Muscle of arm (tissue), 14 donors: ENCODE measurements around the gene SLC22A2. TPM values are rescaled to one million over a fixed set of nuclear protein-coding genes. Genes with fewer than 3 reads are reported as not detected.
"Not testable (repeated sequence)": the region's sequence is repeated elsewhere in the genome, so short reads cannot be mapped to it uniquely, and the experiment has no call there.

Experiments
- DNase-seq: peaks from one replicate; pipeline ENCODE4 v3.0.0-alpha.2; 2013
- long read RNA-seq, 11 donors: transcript quantifications; one replicate each; lab custom pipeline, GENCODE V29; 2026
- polyA plus RNA-seq, 12 donors: library from polyadenylated mRNA; unstranded; fragments of 120-200 nt; gene quantifications; one replicate each; pipeline ENCODE4 v1.2.1, GENCODE V29; 2013; ENCODE audit not compliant: insufficient read length in 12 of 12

Gene SLC22A2
- polyA plus RNA-seq = under 1 TPM in 7 of 12 donors, not detected in 5; 0.15 to 0.44 (median 0.28) TPM
- long read RNA-seq, donor 1 = 0 reads
- long read RNA-seq, donor 2 = 0 reads
- long read RNA-seq, donor 3 = 0 reads
- long read RNA-seq, donor 4 = 0 reads
- long read RNA-seq, donor 5 = 0 reads
- long read RNA-seq, donor 6 = 0 reads
- long read RNA-seq, donor 7 = 0 reads
- long read RNA-seq, donor 8 = 0 reads
- long read RNA-seq, donor 9 = 0 reads
- long read RNA-seq, donor 10 = 0 reads
- long read RNA-seq, donor 11 = 0 reads

DNA sequence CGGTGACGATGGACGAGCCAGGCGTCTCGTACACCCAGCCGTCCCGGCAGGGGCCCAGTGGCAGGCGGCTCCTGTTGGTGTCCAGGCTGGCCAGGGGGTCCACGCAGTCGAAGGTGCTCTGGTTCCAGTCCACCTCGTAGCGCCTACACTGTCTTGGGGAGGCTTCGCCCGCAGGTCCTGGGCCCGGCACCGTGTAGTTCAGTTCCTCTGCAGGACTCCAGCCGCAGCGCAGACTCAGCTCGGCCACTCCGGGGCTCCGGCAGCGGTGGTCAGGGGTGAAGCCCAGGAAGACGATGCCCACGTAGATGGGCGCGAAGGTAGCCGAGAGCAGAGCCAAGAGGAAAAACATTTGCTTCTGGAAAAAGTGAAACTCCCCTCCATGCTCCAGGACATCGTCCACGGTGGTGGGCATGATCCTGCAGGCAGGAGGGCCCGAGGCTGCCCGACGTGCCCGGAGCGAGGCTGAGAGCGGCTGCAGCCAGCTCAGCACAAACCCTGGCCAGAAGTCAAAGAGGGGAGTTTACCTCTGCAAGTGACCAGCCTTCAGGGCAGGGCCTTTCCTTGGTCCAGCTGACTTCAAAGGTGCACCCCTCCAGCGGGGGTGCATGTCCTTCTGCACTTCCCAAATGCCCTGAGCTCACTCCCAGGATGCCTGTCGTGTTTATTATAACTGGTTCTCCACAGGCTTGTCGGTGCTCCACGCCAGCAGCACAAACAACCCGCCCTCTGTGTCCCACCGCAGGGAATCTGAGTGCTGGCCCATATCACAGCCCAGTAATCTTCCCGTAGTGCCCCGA is at the start of gene SLC22A2:
TSS of gene SLC22A2 (minus strand) at position 476 of the 797 bp plus-strand sequence. CDS start at position 412, 64 bp downstream.
- DNase-seq = no peak

DNA sequence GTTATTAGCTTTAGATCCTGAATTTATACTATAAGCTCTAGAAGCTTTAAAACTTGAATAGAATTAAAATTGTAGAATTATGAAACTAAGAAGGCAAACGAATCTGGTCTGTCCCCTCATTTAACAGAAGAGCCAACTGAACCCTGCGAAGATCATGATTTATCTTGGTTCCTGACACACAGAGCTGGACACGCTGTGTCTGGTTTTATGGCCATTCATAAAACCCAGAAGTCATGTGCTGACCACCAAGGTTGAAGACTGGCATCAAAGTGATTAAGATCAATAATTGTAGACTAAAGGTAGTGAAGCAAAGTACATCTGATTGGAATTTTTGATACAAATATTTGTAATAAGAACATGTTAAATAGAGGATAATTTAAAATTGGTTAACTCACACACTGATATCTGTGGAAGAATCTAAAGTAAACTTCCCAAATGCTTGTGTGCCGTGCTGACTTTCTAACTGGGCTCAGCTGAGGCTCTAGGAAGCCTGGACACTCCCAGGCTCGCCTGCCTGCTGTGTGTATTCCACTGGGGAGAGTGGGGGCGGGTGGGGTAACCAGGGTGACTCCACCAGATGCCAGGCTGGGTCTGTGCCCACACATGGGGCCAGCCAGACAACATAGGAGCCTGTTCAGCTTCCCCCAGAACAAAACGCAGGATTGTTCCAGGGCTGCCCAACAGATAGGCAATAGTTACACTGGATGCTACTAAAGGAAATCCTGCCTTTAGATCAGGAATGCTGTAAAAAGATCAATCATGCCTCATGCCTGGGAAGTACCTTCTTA is 47.5 kb upstream of the SLC22A2 start:
- no peak for DNase-seq

DNA sequence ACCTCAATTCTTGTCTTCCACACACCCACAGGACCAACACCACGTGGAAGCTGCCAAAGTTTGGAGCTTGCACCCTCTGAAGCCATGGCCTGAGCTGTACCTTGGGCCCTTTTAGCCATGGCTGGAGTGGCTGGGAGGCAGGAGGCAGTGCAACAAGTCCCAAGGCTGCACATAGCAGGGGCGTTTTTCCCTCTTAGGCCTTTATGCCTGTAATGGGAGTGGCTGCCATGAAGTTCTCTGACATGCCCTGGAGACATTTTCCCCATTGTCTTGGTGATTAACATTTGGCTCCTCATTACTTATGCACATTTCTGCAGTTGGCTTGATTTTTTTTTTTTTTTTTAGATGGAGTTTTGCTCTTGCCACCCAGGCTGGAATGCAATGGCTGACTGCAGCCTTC is 45.2 kb upstream of the SLC22A2 start:
- DNase-seq = no peak

DNA sequence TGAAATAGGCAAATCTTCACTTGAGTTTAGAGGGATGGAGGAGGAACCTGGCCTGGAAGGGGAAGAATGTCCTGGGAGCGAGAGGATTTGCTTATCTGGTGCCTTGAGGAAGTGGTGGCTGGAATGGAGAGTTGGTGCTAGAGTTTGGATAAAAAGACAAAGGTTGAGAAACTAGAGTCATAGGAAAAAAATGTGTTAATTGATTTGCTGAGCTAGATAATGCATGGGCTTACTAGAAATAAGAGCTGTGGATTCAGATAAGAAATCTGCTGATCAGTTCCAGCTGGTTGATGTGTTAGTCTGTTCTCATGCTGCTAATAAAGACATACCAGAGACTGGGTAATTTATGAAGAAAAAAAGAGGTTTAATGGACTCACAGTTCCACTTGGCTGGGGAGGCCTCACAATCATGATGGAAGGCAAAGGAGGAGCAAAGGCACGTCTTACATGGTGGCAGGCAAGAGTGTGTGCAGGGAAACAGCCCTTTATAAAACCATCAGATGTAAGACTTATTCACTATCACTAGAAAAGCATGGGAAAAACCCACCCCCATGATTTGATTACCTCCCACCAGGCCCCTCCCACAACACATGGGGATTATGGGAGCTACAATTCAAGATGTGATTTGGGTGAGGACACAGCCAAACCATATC is 43.9 kb upstream of the SLC22A2 start:
- not testable (repeated sequence) for DNase-seq

DNA sequence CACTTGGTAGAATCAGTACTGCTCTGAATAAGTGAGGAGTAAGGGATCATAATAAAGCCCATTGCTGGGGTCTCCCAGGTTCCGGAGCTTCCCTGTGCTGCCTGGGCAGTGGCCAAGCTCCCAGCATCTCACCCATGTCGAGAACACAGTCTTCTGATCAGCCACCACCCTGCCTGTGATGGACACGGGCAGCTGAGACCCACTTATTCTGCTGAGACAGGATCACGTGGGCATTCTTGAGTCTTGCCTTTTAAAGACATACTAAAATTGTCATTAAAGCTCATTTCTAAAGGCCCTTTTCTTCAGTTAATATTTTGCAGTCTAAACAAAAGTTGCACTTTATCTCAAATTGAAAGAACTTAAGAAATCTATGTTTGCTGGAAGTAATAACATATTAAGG is 42.7 kb upstream of the SLC22A2 start:
- no peak for DNase-seq

DNA sequence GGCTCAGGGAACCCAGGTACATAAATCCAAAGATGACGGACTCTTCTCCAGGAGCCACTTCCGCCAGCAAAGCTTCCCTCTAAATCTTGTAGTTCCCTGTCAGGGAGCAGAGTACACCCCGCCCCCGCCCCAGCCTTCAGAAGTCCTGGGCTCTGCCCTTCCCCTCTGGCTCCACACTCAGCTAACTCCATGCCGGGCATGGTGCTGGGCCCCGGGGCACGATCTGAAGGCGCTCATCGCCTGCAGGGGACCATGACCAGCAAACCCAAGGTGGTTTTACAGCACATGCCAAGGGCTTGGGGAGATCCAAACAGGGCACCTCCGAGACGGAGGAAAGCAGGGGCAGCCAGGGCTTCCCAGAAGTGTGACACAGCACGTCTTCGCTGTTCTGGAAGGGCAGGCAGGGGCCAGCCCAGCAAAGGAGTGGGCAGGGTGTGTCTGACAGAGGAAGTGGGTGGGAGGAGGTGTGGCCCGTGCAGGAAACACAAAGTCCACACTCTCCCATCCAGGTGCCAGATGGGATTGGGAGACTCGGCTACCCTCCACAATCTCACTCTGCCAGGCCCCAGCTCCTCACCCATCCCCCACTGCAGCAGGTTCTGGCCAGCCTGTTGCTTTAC is 41.6 kb upstream of the SLC22A2 start:
- DNase-seq = no peak

DNA sequence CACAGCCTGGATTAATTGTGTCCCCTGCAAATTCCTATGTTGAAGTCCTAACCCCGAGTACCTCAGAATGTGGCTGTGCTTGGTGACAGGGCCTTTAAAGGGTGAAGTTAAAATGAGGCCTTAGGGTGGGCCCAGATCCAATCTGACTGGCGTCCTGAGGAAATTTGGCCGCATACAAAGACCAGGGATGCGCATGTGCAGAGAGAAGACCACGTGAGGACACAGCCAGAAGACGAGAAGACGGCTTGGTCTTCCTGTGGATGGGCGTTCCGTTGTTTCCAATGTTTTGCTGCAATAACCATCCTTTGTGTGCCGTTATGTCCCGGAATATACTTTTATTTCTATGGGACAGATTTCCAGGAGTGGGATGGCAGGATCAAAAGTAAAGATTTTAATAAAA is 40.9 kb upstream of the SLC22A2 start:
- no peak for DNase-seq

DNA sequence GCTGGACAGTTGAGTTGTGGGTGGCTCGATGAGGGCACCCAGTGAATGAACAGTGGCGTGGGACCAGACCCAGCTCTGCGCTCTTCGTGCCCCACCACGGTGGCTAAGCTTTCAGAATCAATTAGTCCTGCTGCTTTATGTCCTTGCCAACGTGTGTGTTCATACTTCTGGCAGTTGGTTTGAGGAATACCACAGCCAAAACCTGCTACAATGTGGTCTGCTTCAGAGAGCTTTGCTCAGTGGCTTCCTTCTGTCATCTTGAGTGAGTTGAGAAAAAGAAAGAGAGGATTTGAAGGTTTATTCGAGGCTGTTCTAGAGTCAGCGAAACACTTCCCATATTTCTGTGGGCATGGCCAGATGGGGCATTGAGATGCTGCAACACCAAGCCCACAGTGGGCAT is 39.5 kb upstream of the SLC22A2 start:
- DNase-seq = no peak

DNA sequence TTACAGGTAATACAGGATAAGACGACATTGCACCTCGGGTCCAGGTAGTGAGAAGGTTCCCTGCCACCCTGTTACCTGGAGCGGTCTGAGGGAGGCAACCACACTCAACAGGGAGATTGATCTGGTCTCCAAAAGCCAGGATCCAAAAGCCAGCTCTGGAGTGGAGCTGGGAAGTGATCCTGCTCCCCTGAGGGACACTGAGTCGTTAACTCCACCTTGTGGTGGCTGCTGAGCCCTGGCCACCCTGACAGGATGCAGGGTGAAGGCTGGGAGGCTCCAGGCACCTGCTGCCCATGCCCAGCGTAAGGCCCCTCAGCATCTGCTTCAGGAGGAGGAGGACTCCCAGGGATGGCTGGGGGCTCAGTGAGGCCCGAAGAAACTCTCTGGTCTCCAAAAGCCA is 38.7 kb upstream of the SLC22A2 start:
- DNase-seq = no peak

DNA sequence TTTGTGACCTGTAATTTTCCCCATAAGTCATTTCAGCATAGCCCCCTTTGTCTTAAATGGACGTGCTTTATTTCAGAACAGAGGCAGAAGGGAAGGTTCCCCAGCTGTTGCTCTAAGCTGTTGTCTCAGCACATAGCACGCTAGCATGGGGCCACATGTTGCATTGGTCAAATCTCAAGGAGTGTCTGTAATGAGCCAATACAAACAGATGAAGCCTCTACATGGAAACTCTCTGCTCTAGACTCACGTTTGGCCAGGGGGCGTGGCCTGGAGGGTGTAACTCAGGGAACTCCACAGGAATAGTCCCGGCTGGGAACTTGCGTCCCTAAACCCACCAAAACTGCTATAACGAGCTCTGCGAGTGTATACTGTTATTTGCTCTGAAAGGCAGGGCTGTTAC is 35.2 kb upstream of the SLC22A2 start:
- no peak for DNase-seq

DNA sequence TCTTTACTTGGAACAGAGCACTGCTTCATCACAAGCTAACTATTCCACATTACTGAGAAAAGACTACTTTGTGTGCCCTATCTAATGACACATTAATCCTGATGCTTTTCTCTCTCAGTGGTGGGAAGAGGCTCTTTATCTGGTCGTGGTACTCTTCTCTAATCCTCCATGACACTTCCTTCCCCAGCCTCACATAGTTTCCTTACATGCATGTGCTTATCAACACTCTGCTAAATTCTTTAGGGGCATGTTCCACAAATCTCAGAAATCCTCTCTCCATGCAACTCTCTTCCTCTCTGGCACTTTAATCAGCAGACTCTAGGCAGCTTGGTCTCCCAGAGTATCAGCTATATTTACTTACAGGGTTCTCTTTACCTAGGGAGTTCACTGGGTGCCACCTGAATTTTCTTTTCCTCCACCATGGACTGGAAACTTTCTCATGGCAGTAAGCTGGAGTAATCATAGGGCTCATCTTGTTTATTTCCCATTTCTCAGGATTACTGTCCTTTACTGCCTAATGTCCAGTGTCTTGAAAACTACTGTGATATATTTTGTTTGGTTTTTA is 27.0 kb upstream of the SLC22A2 start:
- DNase-seq = no peak

DNA sequence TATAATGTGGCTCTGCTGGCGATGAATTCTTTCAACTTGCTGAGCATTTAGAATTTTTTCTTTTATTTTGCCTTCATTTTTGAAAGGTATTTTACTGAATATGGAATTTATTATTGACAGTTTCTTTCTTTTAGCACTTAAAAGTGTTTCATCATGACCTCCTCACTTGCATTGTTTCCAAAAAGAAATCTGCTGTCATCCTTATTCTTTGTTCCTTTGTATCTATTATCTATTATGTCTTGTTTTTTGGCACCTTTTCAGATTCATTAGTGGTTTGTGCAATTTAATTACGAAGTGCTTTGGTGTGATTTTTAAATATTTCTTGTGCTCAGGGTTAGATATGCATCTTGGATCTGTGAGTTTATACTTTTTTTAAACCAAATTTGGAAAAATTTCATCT is 26.0 kb upstream of the SLC22A2 start:
- no peak for DNase-seq

DNA sequence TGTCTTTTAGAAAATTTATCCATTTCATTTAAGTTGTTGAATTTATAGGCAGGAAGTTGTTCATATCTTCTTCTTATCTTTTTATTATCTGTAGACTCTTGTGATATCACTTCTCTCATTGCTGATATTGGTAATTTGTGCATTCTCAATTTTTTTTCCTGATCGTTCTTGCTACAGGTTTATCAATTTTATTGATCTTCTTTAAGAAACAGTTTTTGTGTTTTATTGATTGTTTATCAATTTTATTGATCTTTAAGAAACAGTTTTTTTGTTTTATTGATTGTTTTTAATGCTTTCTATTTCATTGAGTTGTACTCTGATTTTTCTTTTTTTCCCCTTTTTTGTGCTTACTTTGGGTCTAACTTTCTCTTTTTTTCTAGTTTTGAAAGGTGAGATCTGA is 23.8 kb upstream of the SLC22A2 start:
- no peak for DNase-seq

DNA sequence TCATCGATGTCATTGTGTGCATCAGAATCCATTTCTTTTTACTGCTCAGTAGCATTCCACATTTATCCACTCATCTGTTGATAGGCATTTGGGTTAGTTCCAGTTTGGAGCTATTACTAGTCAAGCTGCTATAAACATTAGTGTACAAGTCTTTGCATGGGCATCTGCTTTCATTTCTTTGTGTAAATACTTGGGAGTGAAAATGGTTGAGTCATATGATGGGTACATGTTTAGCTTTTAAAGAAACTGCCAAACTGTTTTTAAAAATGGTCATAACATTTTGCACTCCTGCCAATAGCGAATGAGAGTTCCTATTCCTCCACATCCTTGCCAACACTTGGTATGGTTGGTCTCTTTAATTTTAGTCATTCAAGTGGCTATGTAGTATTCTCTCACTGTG is 21.2 kb upstream of the SLC22A2 start:
- no peak for DNase-seq

DNA sequence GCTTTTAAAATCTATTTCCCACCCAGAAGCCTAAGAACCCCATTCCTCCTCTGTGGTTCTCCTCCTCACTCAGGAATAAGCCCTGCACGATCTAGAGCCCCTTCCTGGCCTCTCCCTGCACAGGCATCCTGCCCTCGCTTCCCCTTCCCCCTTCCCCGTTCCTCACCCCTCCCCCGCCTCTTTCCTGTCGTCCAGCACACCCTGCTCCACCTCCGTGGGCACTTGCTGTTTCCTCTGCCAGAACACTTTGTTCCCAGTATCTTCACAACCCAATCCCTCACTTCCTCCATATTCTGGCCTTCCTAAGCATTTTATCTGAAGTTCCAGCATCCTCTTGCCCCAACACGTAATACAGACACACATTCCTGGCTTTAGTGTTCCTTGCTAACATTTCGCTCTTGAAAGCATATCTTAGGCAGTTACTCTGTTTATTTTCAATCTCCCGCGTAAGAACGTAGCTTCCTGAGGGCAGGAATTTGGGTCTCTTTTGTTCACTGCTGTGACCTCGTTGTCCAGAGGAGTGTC is 20.2 kb upstream of the SLC22A2 start:
- no peak for DNase-seq

DNA sequence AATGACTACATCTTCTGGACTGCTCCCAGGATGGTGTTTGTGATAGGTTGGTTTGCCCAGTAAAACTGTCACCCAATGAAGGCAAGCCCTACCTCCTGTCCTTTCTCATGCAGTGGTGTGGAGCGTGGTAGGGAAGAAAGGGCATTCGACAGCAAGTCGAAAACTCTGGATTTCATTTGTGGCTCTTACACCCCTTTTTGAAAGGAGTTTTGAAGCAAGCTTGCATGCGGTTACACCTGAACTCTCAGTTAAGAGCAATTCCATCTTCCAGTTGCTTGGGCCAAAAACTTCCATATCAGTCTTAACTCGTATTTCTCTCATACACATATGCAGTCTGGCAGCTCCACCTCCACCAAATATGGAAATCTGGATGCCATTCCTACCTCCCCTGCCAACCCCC is 19.7 kb upstream of the SLC22A2 start:
- DNase-seq = no peak

DNA sequence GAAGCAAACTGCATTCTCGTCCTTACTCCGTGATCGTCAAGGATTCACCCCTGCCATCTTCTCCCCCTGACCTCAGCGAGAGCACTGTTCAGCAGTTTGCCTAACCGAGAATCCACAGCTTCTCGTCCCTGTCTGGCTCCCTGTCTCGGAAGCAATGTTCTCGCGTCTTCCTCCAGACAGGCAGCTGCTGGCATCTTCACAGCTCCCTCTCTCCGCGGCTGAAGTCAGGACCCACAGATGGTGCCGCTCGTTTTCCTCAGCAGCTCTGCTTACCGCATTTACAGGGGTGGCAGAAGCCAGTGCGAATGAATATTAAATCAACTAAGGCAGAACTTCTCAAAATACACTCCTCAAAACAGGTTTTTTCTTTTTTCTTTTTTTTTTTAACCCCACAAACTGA is 18.9 kb upstream of the SLC22A2 start:
- DNase-seq = no peak

DNA sequence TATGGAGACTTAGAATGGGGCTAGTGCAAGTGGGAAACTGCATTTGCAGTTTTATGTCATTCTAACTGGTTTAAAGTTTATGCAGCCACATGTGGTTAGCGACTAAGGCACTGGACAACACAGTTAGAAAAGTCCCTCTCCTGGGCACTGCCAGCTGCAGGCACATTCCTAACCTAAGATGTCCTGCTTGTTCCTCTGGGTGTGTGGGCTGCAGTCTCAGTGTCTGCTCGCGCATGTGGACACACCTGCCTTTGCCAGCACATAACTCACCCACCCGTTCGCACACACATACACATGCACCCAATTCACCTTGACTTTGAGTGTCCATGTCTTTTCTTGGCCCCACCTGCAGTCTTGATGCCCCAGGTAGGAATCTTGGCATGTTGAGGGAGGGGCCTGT is 18.5 kb upstream of the SLC22A2 start:
- DNase-seq = no peak

DNA sequence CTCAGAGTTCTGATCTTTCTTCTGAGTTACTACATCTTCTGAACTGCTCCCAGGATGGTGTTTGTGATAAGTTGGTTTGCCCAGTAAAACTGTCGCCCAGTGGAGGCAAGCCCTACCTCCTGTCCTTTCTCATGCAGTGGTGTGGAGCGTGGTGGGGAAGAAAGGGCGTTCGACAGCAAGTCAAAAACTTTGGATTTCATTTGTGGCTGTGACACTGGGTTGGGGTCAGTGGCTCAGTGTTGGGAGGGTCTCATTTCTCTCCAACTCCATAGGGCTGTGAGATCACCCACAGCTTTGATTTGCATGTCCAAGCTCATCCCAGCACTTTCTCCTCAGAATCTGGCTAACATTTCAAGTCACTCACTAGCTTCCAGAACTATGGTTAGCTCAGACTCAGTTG is 17.5 kb upstream of the SLC22A2 start:
- DNase-seq = no peak

DNA sequence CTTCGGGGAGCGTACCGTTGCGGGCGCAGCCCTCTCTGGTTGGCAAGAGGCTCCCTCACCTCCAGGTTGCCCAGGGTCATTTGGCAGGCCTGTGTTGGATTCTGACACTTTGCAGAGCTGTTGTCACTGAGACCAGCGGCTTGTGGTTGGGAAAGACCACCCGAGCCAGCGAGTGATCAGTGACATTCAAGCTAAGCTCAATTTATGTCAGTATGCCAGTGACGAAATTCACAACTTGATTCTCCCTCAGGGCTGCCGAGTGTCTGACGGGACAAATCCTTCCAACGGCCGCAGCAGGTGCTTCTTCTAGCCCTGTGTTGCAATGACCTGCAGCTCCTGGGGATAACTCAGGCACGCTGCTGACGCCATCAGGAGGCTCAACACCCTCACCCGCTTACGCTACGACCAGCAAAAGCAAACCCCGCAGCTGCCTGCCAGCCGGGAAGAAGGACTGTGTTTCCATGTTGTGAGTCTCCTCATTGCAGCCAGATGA is 16.9 kb upstream of the SLC22A2 start:
- DNase-seq = no peak
